ENCODE data around the gene REC8.

REC8 gene, protein sequence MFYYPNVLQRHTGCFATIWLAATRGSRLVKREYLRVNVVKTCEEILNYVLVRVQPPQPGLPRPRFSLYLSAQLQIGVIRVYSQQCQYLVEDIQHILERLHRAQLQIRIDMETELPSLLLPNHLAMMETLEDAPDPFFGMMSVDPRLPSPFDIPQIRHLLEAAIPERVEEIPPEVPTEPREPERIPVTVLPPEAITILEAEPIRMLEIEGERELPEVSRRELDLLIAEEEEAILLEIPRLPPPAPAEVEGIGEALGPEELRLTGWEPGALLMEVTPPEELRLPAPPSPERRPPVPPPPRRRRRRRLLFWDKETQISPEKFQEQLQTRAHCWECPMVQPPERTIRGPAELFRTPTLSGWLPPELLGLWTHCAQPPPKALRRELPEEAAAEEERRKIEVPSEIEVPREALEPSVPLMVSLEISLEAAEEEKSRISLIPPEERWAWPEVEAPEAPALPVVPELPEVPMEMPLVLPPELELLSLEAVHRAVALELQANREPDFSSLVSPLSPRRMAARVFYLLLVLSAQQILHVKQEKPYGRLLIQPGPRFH

DNA sequence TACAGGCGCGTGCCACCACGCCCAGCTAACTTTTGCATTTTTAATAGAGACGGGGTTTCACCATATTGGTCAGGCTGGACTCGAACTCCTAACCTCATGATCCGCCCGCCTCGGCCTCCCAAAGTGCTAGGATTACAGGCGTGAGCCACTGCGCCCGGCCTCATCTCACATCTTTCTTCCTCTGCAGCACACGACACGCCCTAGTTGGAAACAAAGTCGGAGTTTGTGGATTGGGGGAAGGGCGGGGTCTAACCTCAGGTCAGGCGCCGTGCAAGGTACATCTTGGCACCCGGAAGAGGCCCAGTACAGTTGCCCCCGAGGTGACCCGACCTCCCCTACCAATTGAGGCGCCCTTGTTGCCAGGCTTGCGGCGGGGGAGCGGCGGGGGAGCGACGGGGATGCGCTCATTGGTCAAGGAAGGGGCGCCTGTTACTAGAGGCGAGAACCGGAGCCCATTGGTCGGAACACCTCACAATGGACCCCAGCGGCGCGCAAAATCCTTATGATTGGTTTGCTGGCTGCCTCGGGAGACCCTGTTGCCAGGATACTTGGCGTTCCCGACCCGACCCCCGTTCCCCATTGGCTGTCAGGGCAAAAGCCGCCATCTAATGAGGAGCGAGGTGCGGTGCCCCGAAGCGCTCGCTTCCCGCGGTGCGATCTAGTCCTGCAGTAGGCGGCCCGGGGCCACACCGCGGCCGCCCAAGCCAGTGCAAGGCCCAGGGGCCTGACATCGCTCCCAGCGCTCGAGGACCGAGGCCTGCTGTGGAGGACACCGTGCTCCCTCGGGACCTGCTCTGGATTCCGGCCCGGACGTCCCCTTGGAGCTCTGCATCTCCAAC lies at the start of gene REC8:
Gene REC8, plus strand, starts transcription at position 659 of the 839 bp plus-strand sequence. CDS start 473 bp downstream, outside the sequence.
- DNase-seq: peak; percentile 74

GRCh38 chr14:24122416-24122815 lies 49.5 kb upstream of the REC8 start:
- DNase-seq: no peak

GRCh38 chr14:24122898-24123297 lies 49.0 kb upstream of the REC8 start:
- no peak for DNase-seq

- DNase-seq: no peak
Measured at GRCh38 chr14:24123424-24124417, 48.2 kb upstream of the REC8 start.

DNA sequence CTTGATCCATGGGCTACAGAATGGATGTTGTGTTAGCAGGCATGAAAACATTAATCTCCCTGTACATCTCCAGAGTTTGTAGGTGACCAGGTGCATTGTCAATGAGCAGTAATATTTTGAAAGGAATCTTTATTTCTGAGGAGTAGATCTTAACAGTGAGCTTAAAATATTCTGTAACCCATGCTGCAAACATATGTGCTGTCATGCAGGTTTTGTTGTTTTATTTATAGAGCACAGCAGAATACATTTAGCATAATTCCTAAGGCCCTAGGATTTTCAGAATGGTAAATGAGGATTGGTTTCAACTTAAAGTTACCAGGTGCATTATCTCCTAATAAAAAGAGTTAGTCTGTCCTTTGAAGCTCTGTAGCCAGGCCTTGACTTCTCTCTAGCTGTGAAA lies 44.9 kb upstream of the REC8 start:
- DNase-seq: no peak

DNA sequence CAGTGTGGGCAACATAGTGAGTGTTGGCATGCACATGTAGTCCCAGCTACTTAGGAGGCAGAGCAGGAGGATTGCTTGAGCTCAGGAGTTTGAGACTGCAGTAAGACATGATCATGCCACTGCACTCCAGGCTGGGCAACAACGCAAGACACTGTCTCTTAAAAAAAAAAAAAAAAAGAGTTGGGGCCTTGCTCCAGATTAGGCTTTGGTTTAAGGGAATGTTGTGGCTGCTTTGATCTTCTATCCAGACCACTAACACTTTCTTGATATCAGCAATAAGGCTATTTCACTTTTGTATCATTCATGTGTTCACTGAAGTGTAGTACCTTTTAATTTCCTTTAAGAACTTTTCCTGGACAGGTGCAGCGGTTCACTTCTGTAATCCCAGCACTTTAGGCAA lies 44.2 kb upstream of the REC8 start:
- no peak for DNase-seq

- no peak for DNase-seq
Measured at GRCh38 chr14:24129410-24129998, 42.4 kb upstream of the REC8 start.

DNA sequence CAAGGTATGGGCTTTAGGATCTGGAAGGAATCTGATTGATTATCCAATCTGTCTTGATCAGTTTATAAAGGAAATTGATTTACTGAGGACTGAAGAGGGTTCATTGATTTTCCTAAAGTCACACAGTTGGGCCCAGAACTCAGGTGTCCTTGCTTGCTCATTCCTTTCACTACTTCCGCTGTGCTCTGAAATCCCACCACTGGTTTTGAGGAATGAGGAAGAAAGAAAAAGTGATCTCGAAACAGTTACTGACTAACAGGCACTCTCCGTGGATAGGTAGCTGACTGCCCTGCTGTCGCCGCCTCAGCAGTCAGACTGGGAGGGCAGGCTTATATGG lies 41.5 kb upstream of the REC8 start, which contains the start of gene FITM1:
Gene FITM1, plus strand, starts transcription at position 280 of the 337 bp plus-strand sequence. CDS start 905 bp downstream, outside the sequence.
- DNase-seq: no peak

- DNase-seq: no peak
Measured at GRCh38 chr14:24130717-24131548, 40.9 kb upstream of the REC8 start.

DNA sequence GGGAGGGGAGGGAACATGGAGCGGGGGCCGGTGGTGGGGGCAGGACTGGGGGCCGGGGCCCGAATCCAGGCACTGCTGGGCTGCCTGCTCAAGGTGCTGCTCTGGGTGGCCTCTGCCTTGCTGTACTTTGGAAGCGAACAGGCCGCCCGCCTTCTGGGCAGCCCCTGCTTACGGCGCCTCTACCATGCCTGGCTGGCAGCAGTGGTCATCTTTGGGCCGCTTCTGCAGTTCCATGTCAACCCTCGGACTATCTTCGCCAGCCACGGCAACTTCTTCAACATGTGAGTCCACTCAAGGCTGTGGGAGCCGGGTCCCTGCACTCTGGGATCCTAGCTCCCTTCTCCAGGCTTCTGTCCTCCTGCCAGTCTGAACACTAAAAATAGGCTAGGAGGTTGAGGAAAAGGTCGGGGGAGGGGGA lies 40.3 kb upstream of the REC8 start:
- DNase-seq: no peak

DNA sequence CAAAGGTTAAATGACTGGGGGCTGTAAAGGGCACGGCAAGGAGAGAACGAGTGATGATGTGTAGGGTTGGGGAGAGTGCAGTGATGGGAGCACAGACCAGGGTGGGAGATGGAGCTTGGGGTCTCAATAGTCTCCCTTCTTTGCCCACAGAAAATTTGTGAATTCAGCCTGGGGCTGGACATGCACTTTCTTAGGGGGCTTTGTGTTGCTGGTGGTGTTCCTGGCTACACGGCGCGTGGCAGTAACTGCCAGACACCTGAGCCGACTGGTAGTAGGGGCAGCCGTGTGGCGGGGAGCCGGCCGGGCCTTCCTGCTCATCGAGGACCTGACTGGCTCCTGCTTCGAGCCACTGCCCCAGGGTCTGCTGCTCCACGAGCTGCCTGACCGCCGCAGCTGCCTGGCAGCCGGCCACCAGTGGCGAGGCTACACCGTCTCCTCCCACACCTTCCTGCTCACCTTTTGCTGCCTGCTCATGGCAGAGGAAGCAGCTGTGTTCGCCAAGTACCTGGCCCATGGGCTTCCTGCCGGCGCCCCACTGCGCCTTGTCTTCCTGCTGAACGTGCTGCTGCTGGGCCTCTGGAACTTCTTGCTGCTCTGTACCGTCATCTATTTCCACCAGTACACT lies 39.7 kb upstream of the REC8 start:
- DNase-seq: peak; percentile 35

- no peak for DNase-seq
Measured at GRCh38 chr14:24132976-24133375, 38.9 kb upstream of the REC8 start.

- no peak for DNase-seq
Measured at GRCh38 chr14:24133735-24134134, 38.1 kb upstream of the REC8 start.

DNA sequence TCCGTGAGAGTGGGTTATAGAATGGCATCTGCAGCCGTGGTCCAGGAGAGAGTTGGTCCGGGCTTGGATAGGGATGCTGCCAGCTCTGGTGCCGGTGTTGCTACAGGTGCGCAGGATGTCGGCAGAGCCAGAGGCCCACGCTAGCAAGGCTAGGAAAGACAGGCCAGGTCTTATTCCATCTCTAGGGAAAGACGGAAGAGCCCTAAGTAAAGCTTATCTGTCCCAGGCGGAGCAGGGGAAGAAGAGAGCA lies 36.4 kb upstream of the REC8 start:
- DNase-seq: no peak

GRCh38 chr14:24135834-24136683 lies 35.8 kb upstream of the REC8 start, which contains the start of gene PSME1:
TSS of gene PSME1 (plus strand) at chr14:24136194. CDS start at chr14:24136263, 69 bp downstream.
- peak; percentile 96 for DNase-seq

DNA sequence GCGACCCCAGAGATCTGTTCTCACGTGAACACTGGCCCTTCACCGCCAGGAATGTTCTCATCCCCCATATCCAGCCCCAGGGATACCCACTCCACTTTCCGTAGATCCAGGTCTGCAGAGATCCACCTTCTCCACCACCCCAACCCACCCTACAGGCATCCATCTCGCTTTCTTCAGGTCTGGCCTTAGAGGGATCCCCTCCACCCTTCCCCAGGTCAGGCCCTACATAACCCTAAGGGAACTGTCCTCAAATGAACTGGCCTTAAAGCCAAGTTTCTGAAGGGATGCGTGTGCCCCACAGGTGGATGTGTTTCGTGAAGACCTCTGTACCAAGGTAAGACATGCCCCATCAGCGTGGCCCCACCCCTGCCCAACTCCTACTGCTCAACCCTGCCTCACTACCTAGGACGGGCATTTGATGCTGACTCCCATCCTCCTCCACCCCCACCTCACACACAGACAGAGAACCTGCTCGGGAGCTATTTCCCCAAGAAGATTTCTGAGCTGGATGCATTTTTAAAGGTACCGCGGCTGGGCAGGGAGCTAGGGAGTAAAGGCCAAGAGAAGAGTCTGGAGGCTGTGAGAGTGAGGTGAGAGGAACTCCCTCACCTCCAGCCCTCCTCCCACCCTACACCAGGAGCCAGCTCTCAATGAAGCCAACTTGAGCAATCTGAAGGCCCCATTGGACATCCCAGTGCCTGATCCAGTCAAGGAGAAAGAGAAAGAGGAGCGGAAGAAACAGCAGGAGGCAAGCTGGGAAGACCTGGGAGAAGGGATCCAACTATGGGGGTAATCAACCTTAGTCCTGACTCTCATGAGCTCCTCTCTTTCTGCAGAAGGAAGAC lies 35.0 kb upstream of the REC8 start:
- no peak for DNase-seq

DNA sequence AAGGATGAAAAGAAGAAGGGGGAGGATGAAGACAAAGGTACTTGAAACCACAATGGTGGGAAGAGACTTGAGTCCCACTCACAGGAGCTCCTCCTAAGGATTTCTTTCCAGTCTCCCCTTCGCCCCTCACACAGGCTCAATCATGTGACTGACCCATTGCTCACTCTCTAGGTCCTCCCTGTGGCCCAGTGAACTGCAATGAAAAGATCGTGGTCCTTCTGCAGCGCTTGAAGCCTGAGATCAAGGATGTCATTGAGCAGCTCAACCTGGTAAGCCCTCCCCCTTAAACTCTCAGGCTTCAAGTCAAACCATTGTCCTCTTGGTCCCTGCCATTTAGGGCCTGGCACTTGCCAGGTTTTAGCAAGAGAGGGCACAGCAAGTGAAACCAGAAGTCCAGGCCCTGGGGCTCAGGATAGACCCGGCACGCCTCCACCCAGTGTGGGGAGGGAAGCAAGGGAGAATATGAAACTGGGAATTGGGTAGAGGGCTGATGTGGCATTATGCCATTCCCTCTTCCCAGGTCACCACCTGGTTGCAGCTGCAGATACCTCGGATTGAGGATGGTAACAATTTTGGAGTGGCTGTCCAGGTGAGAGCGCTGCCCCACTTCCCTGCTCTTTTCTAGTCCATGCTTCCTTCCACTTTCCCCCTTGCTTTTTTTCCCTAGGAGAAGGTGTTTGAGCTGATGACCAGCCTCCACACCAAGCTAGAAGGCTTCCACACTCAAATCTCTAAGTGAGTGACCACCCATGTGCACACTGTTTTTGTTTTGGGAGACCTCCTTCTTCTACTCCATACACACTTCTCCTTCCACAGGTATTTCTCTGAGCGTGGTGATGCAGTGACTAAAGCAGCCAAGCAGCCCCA lies 34.1 kb upstream of the REC8 start:
- DNase-seq: no peak
